Endothelial cell of umbilical vein (primary cell): ENCODE data around the gene CST3. TPM values are rescaled to one million over a fixed set of nuclear protein-coding genes. Genes with fewer than 3 reads are reported as not detected.

Source experiments
- BruUV-seq: library from RNA; stranded (reverse); fragments of 400-500 nt; replicated peaks from 2 replicates; lab custom pipeline; 2021; lab: Mats Ljungman, UMichigan
- CTCF ChIA-PET: fragments of 300-600, 350-600 bp; sonication (Branson Sonifier 250); formaldehyde crosslinking; loops from one replicate; lab custom pipeline; 2021; ENCODE audit warnings: antibody characterized with exemption, inconsistent platforms; lab: Charles Lee
- POLR2A ChIA-PET: fragments of 300-600, 350-600 bp; sonication (Branson Sonifier 250); formaldehyde crosslinking; loops from one replicate; lab custom pipeline; 2021; ENCODE audit warnings: antibody characterized with exemption, inconsistent platforms; lab: Charles Lee
- DNase-seq: peaks from one replicate; pipeline ENCODE4 v3.0.0-alpha.2; 2011; ENCODE audit warnings: low read depth, low spot score
- FAIRE-seq: peaks from 2 replicates; lab custom pipeline; 2011; peaks lifted over from hg19 to GRCh38; lab: Jason Lieb, UNC
- H2AFZ ChIP-seq: 2 replicates; pipeline ENCODE4 v1.6.0; 2012; ENCODE audit warnings: low read depth, low read length, control low read depth, inconsistent platforms
- H3K27ac ChIP-seq: 2 replicates; pipeline ENCODE4 v1.5.1; 2011; ENCODE audit warnings: low read depth, mild to moderate bottlenecking, control low read depth, low read length, moderate library complexity; ENCODE audit not compliant: insufficient read depth
- H3K27me3 ChIP-seq, 2 experiments: 2 replicates each; pipeline versions ENCODE4 v1.6.0 to v1.6.1; 2011; ENCODE audit warnings: low read length in 2 of 2, mixed read lengths in 1 of 2; ENCODE audit not compliant: control insufficient read depth in 2 of 2, insufficient read depth in 2 of 2
- H3K36me3 ChIP-seq, 2 experiments: 2 replicates in 1 of 2; 3 replicates in 1 of 2; pipeline ENCODE4 v1.5.1; 2011; ENCODE audit warnings: low read length in 2 of 2, mild to moderate bottlenecking in 1 of 2, moderate library complexity in 1 of 2; ENCODE audit not compliant: control insufficient read depth in 2 of 2, insufficient read depth in 2 of 2; ENCODE audit errors: extremely low read depth in 1 of 2
- H3K4me1 ChIP-seq: 3 replicates; pipeline ENCODE4 v1.5.1; 2011; ENCODE audit warnings: mild to moderate bottlenecking, low read length; ENCODE audit not compliant: control insufficient read depth, insufficient read depth; ENCODE audit errors: extremely low read depth
- H3K4me2 ChIP-seq: 2 replicates; pipeline ENCODE4 v1.6.1; 2011; ENCODE audit warnings: low read length, control low read depth, mixed read lengths; ENCODE audit not compliant: insufficient read depth
- H3K4me3 ChIP-seq, 3 experiments: fragments of 200-600 bp in 1 of 3; sonication (generic), shearing (Covaris generic) in 1 of 3; replicated peaks in 1 of 3; 2 replicates each; pipeline ENCODE4 v1.5.1; 2011 to 2016; ENCODE audit warnings: control low read depth in 3 of 3, low read length in 3 of 3, mild to moderate bottlenecking in 2 of 3, inconsistent platforms in 1 of 3, low read depth in 1 of 3, moderate library complexity in 1 of 3; ENCODE audit not compliant: insufficient read depth in 1 of 3
- H3K79me2 ChIP-seq: 2 replicates; pipeline ENCODE4 v1.6.0; 2012; ENCODE audit warnings: low read length, inconsistent platforms; ENCODE audit not compliant: control insufficient read depth, insufficient read depth
- H3K9ac ChIP-seq: replicated peaks from 2 replicates; pipeline ENCODE3; 2011; ENCODE audit warnings: low read length, control low read depth; ENCODE audit not compliant: insufficient read depth; ENCODE audit errors: extremely low read depth
- H3K9me1 ChIP-seq: replicated peaks from 3 replicates; pipeline ENCODE4 v1.6.0; 2011; ENCODE audit warnings: mild to moderate bottlenecking, low read length; ENCODE audit not compliant: control insufficient read depth, insufficient read depth; ENCODE audit errors: extremely low read depth
- H3K9me3 ChIP-seq: replicated peaks from 2 replicates; pipeline ENCODE4 v1.5.1; 2012; ENCODE audit warnings: low read length, inconsistent platforms; ENCODE audit not compliant: control insufficient read depth, insufficient read depth
- H4K20me1 ChIP-seq: replicated peaks from 2 replicates; pipeline ENCODE3; 2011; ENCODE audit warnings: mild to moderate bottlenecking, low read length; ENCODE audit not compliant: control insufficient read depth, insufficient read depth; ENCODE audit errors: extremely low read depth
- EZH2 ChIP-seq: IDR thresholded peaks from 2 replicates; pipeline ENCODE4 v1.6.1; 2012; ENCODE audit warnings: borderline replicate concordance, low read depth, mild to moderate bottlenecking, moderate library complexity, low read length, inconsistent platforms; ENCODE audit not compliant: severe bottlenecking
- FOS ChIP-seq: IDR thresholded peaks from 2 replicates; pipeline ENCODE4 v1.6.1; 2011; ENCODE audit warnings: mild to moderate bottlenecking, low read length, moderate library complexity, borderline replicate concordance; ENCODE audit not compliant: insufficient read depth
- GATA2 ChIP-seq: IDR thresholded peaks from 2 replicates; pipeline ENCODE4 v1.7.0; 2011; ENCODE audit warnings: low read depth, mild to moderate bottlenecking, moderate library complexity, mixed read lengths, low read length; ENCODE audit not compliant: insufficient read length, insufficient read depth
- JUN ChIP-seq: IDR thresholded peaks from 2 replicates; pipeline ENCODE4 v1.6.1; 2011; ENCODE audit warnings: borderline replicate concordance, low read depth; ENCODE audit not compliant: insufficient read length, insufficient read depth
- MYC ChIP-seq: IDR thresholded peaks from one replicate; pipeline ENCODE4 v1.6.1; 2011; ENCODE audit warnings: mild to moderate bottlenecking, low read depth, low read length
- POLR2A ChIP-seq: IDR thresholded peaks from 2 replicates; pipeline ENCODE4 v1.6.1; 2012; ENCODE audit warnings: low read depth, mild to moderate bottlenecking, control low read depth, low read length
- POLR2AphosphoS5 ChIP-seq: IDR thresholded peaks from 2 replicates; pipeline ENCODE4 v1.6.1; 2012; ENCODE audit warnings: low read depth, mild to moderate bottlenecking, control low read depth, low read length, moderate library complexity; ENCODE audit not compliant: insufficient read depth
- dilution Hi-C: fragments of 300-500 bp; cut with MboI; formaldehyde crosslinking; loops from one replicate; pipeline ENCODE4 v1.15.0; 2019; ENCODE audit warnings: low sequenced_read_pairs; ENCODE audit not compliant: extremely low pct_ligation_motif_present
- intact Hi-C: fragments of 100-400 bp; cut with micrococcal nuclease; formaldehyde crosslinking; loops from one replicate; pipeline ENCODE4 v1.10.0; 2022
- polyA plus RNA-seq, 4 experiments: library from polyadenylated mRNA; depleted of rRNA in 3 of 4; stranded (reverse) in 3 of 4; unstranded in 1 of 4; fragments of >200 nt; gene quantifications; 2 replicates each; pipeline versions ENCODE4 v1.2.1 to v1.2.3, GENCODE V29; 2011 to 2012; ENCODE audit warnings: missing spikeins in 1 of 4
- total RNA-seq: library from RNA; stranded (reverse); gene quantifications from 2 replicates; pipeline ENCODE4 v1.2.3, GENCODE V29; 2021
- TF ChIP-seq, protein P1 (sequence below), 2 donors: IDR thresholded peaks; 1 replicate in 1 of 2; 2 replicates in 1 of 2; pipeline ENCODE4 v1.5.1; 2011; ENCODE audit warnings: low read length in 2 of 2, mild to moderate bottlenecking in 2 of 2, moderate library complexity in 2 of 2, control low read depth in 1 of 2, inconsistent platforms in 1 of 2, low read depth in 1 of 2; ENCODE audit not compliant: insufficient read depth in 1 of 2; ENCODE audit errors: extremely low read depth in 1 of 2
- TF ChIP-seq, protein P2 (sequence below): IDR thresholded peaks from 2 replicates; pipeline ENCODE4 v1.6.1; 2011; ENCODE audit not compliant: insufficient read depth, insufficient read length

Gene CST3
- total and polyA plus RNA-seq, 2 donors (not counting 3 experiments of a cell fraction or from before 2014, with no cell fraction given), result 251 to 479 TPM

DNA sequence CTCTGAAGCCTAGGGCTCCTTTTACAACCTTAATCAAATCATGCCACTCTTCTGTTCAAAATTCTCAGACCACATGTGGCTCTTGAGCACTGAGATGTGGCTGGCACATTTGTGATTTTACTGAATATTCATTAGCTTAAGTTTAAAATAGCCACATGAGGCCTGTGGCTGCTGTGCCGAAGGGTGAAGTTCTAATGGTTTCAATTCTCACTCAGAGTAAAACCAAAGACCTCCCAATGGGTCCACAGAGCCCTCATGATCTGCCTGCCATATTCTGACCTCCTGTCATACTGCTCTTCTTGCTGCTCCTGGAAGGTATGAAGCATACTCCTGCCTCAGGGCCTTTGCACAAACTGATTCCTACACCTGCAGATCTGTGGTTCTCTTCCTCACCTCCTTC lies 7.8 kb upstream of the CST3 start:
- no peak overlapping the region for H3K4me3 ChIP-seq
- H3K36me3 ChIP-seq, result no peaks in the 10 kb centered on the region
- no peaks in the 10 kb centered on the region for H3K9me1 ChIP-seq
- dilution Hi-C loops (no loop called here), intact Hi-C loops (no loop called here)
- CTCF ChIA-PET, result no interaction called here
- no peak for DNase-seq
- no TSS peak for BruUV-seq
- no peaks in the 10 kb centered on the region for H4K20me1 ChIP-seq
- TF ChIP-seq, protein P1, sequence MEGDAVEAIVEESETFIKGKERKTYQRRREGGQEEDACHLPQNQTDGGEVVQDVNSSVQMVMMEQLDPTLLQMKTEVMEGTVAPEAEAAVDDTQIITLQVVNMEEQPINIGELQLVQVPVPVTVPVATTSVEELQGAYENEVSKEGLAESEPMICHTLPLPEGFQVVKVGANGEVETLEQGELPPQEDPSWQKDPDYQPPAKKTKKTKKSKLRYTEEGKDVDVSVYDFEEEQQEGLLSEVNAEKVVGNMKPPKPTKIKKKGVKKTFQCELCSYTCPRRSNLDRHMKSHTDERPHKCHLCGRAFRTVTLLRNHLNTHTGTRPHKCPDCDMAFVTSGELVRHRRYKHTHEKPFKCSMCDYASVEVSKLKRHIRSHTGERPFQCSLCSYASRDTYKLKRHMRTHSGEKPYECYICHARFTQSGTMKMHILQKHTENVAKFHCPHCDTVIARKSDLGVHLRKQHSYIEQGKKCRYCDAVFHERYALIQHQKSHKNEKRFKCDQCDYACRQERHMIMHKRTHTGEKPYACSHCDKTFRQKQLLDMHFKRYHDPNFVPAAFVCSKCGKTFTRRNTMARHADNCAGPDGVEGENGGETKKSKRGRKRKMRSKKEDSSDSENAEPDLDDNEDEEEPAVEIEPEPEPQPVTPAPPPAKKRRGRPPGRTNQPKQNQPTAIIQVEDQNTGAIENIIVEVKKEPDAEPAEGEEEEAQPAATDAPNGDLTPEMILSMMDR (IDR thresholded peaks at IDR 0.05; ENCODE audit: extremely low read depth in 1 of 2, insufficient read depth in 1 of 2, low read depth in 1 of 2, low read length in 2 of 2), result no peak
- TF ChIP-seq FOS, result no peak
- TF ChIP-seq POLR2A, result no peak
- no peak for TF ChIP-seq POLR2AphosphoS5
- no peak for TF ChIP-seq JUN
- TF ChIP-seq, protein P2, sequence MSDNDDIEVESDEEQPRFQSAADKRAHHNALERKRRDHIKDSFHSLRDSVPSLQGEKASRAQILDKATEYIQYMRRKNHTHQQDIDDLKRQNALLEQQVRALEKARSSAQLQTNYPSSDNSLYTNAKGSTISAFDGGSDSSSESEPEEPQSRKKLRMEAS, result no peak
- no peak for TF ChIP-seq MYC
- no peak for TF ChIP-seq EZH2
- TF ChIP-seq GATA2, result no peak
- POLR2A ChIA-PET, result no interaction called here
- no peak overlapping the region for H3K27ac ChIP-seq
- H3K4me2 ChIP-seq, result no peak overlapping the region
- H3K79me2 ChIP-seq, result no peaks in the 10 kb centered on the region
- H3K9me3 ChIP-seq, result no peaks in the 10 kb centered on the region
- H2AFZ ChIP-seq, result no peak overlapping the region
- H3K27me3 ChIP-seq, result no peaks in the 10 kb centered on the region
- H3K4me1 ChIP-seq, result peaks cover 16% of the 10 kb centered on the region
- H3K9ac ChIP-seq, result no peak overlapping the region
- FAIRE-seq, result no peak
